HG03108 (cell line): Measurements from ENCODE around the gene DST.

Experiments
- ATAC-seq: cut with Tn5 transposase; IDR thresholded peaks from one replicate; pipeline ENCODE4 v1.9.1; 2021; ENCODE audit warnings: moderate library complexity; ENCODE audit not compliant: unreplicated experiment

DST gene

DNA sequence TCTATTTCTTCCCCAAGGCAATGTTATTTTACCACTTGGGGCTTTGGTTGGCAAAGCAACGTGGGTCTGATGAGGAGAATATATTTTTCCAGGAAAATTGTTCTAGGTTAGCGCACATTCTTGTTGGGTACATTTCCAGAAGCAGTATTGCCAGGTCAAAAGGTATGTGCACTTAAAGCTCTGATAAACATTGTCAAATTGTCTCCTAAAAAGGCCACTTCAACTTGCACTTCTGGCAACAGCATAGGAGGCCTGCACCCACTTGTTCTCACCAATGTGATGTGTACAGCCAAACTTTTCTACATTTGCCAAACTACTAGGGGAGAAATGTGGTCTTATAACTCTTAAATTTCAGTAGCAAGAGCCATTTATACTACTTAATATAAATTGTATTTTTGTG is 197.8 kb downstream of the DST start:
- ATAC-seq = no peak

DNA sequence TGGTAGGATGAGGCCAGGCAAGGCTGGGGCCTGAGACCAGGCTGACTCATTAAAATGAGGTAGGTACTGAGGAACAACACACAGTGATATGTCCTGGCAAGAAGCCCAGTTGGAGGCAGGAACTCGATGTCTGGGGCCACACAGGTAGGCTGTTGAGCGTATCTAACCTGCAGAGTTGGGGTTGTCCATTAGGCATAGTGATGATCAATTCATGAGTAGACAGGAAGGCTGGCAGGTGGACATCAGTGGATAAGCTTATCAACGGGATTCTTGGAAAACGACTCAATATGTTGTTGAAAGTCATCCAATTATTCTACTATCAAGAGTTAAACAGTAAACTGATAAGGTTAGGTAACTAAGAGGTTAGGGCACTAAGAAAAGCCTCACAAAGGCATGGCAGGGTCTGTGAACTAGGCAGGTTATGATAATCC is 202.1 kb downstream of the DST start:
- ATAC-seq = no peak

- no peak for ATAC-seq
Observed at GRCh38 chr6:56437171-56437900, 205.4 kb downstream of the DST start.

DNA sequence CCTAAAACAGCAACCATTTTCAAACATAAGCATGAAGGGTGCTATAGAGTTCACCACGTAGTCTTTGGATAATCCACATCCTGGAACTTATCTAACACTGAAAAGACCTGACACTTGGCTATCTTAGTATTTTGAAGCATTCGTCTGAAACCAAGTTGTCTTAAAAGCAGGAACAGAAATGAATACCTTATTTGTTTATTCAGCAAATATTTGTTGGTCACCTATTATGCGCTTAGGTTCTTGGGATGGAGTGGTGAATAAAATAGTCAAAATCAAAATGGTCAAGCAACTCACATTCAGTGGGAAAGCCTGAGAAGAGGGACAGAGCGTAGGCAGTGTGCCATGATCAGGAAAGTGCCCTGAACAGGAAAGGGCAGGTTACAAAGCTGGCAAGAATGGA is 206.9 kb downstream of the DST start:
- ATAC-seq = no peak

DNA sequence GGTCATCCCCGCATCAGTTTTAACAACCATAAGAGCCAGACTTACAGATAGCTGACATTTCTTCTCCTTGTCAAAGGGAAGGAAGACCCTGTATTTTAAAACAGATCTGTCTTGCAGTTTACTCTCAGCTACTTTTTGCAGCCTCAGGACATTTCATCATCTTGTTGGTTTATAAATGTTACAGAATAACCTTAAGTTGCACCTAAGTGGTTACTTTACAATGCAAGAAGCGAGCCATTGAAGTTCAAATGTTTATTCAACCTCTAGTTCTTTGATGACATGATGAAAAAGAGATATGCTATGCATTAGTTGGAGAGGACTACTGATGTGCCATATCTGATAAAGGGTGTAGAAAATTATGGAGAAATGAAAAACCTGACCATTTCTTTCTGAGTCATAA is 207.4 kb downstream of the DST start:
- no peak for ATAC-seq

GRCh38 chr6:56434606-56435005 is 208.1 kb downstream of the DST start:
- ATAC-seq = no peak

GRCh38 chr6:56433119-56433518 is 209.6 kb downstream of the DST start:
- ATAC-seq = no peak

GRCh38 chr6:56432194-56432593 is 210.5 kb downstream of the DST start:
- ATAC-seq = no peak

DNA sequence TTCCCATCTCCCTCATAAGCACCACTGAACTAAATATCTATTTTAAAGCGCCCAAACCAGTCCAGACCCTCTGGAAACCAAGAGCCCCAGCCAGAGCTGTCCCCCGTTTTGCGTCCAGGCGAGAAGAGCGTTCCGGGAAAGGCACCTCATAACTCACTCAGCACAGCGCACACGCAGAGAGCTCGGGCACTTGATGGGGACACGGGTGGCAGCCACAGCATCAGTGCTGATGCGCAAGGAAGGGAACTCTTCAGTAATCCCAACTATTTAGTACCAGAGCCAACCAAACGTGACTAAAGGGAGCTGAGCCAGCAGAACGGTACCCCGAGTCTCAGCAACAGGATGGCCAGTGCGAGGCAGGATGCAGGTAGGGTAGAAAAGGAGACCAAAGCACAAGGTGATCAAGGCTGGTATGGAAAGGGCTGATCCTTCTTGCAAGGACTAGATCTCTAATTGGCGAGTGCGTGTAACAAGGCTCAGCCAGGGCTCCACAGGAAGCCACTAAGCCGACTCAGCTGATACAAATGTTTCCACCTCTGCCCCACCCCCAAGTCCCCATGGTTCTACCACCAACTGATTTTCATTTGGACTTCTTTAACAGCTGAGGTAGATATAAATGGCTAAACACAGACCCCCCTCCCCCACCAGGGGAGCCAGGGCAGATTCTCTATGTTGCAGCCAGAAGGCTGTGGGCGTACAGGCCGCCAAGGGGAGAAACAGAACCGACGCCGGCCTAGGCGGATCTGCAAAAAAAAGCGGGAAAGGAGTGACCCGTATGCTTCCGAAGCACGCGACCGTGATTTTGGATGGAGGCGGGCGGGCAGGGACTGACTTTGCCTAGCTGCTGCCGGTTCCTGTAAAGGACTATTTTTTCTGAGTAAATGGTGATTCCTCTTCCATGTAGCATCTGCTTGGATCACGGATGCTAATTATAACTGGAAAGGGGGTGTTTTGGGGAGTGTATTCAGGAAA is 211.8 kb downstream of the DST start:
- ATAC-seq = no peak

DNA sequence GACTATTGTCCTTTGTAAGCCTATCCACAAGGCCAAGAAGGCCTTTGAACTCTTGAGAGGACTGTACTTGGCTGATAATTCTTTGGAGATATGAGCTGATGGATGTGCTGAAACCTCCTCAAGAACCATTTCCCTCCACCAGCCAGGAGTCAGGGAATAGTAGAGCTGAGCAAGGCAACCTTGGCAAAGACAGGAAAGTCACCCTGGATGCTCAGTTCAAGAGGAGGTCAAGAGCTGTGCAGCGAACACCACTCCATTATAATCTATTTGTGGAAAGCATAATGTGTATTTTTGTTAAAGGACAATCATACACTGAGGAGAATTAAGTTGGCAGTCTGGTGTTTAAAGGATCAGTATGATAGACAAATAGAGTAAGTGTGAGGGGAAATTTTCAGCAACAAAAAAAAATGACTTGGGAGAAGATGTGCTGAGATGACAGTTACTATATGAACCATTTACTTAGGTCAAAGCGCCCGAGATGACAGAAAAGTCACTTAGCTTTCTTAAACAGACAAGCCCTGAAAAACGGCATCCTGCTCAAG is 218.1 kb downstream of the DST start:
- no peak for ATAC-seq

GRCh38 chr6:56424064-56424463 is 218.6 kb downstream of the DST start:
- no peak for ATAC-seq

DNA sequence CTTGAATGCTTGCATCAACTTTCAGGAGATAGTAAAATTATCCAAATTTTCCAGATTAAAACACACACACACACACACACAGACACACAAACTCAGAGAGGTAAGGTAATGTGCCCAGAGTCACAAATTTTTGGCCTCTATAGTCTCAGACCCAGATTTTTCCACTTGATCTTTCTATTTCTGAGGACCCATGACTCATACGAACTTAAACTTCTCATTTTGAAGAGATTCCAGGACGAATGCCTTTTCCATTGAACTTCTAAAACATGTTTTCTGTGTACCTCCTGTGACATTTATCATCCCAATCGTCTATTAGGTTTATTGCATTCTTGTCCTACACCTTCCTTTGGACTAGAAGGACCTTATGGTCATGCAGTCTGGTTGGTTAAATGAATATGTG is 222.4 kb downstream of the DST start:
- ATAC-seq = no peak

GRCh38 chr6:56419191-56419590 is 223.5 kb downstream of the DST start:
- ATAC-seq = no peak

DNA sequence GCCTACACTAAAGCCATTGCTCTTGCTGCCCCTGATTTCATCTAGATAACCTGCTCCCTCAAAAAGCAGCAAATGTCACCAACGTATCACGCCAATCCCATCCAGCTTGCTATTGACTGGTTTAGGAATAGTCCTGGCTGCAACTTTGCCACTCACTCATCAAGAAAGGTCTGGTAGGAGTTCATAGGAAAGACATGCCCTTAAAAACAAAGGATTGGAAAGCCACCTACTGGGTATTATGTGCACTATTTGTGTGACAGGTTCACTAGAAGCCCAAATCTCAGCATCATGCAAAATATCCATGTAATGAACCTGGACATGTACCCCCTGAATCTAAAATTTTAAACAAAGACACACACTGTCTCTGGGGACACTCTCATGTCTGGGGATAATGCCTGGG is 224.9 kb downstream of the DST start:
- ATAC-seq = no peak

- ATAC-seq = no peak
Observed at GRCh38 chr6:56416247-56416646, 226.4 kb downstream of the DST start.

- no peak for ATAC-seq
Observed at GRCh38 chr6:56408976-56409375, 233.7 kb downstream of the DST start.
